ENCODE data around the gene FER. TPM values are rescaled to one million over a fixed set of nuclear protein-coding genes. Genes with fewer than 3 reads are reported as not detected.

Gene FER
- total RNA-seq, 1 donor from 2014 or later = 30.7 TPM

GRCh38 chr5:109225716-109226625 lies 478.3 kb downstream of the FER start:
- Mint-ChIP-seq H3K27me3 (ENCODE audit: unreplicated experiment) (peaks cover 3% of the 10 kb centered on the region), H3K27ac (ENCODE audit: unreplicated experiment) (no peak overlapping the region), H3K4me1 (ENCODE audit: unreplicated experiment) (no peaks in the 10 kb centered on the region), H3K4me3 (ENCODE audit: unreplicated experiment) (no peak overlapping the region), H3K36me3 (ENCODE audit: low read depth, unreplicated experiment) (no peaks in the 10 kb centered on the region), H3K9me3 (ENCODE audit: unreplicated experiment) (no peaks in the 10 kb centered on the region)
- TF ChIP-seq CTCF (IDR thresholded peaks at IDR 0.05; ENCODE audit: unreplicated experiment) = no peak
- DNase-seq (ENCODE audit: low spot score) = no peak

GRCh38 chr5:109230369-109230768 lies 482.7 kb downstream of the FER start:
- H3K4me1 Mint-ChIP-seq (ENCODE audit: unreplicated experiment) = no peaks in the 10 kb centered on the region
- H3K4me3 Mint-ChIP-seq (ENCODE audit: unreplicated experiment) = no peak overlapping the region
- H3K27me3 Mint-ChIP-seq (ENCODE audit: unreplicated experiment) = peaks cover 3% of the 10 kb centered on the region
- no peak for DNase-seq (ENCODE audit: low spot score)
- H3K9me3 Mint-ChIP-seq (ENCODE audit: unreplicated experiment) = peaks cover 5% of the 10 kb centered on the region
- no peak overlapping the region for H3K27ac Mint-ChIP-seq (ENCODE audit: unreplicated experiment)
- H3K36me3 Mint-ChIP-seq (ENCODE audit: low read depth, unreplicated experiment) = no peaks in the 10 kb centered on the region
- no peak for TF ChIP-seq CTCF (IDR thresholded peaks at IDR 0.05; ENCODE audit: unreplicated experiment)

- Mint-ChIP-seq H3K9me3 (ENCODE audit: unreplicated experiment) (peaks cover 10% of the 10 kb centered on the region), H3K4me1 (ENCODE audit: unreplicated experiment) (no peaks in the 10 kb centered on the region), H3K4me3 (ENCODE audit: unreplicated experiment) (no peak overlapping the region), H3K27me3 (ENCODE audit: unreplicated experiment) (no peaks in the 10 kb centered on the region), H3K27ac (ENCODE audit: unreplicated experiment) (no peak overlapping the region), H3K36me3 (ENCODE audit: low read depth, unreplicated experiment) (peaks cover 6% of the 10 kb centered on the region)
- no peak for TF ChIP-seq CTCF (IDR thresholded peaks at IDR 0.05; ENCODE audit: unreplicated experiment)
- DNase-seq (ENCODE audit: low spot score) = no peak
Observed at GRCh38 chr5:109231331-109231730, 483.6 kb downstream of the FER start.

GRCh38 chr5:109234381-109234780 lies 486.7 kb downstream of the FER start:
- Mint-ChIP-seq H3K27ac (ENCODE audit: unreplicated experiment) (no peak overlapping the region), H3K4me1 (ENCODE audit: unreplicated experiment) (no peaks in the 10 kb centered on the region)
- no peak for DNase-seq (ENCODE audit: low spot score)

More at GRCh38 chr5:109234381-109234780, 486.7 kb downstream of the FER start:
- peaks cover 6% of the 10 kb centered on the region for H3K36me3 Mint-ChIP-seq (ENCODE audit: low read depth, unreplicated experiment)
- no peak overlapping the region for H3K4me3 Mint-ChIP-seq (ENCODE audit: unreplicated experiment)
- TF ChIP-seq CTCF (IDR thresholded peaks at IDR 0.05; ENCODE audit: unreplicated experiment) = no peak
- H3K27me3 Mint-ChIP-seq (ENCODE audit: unreplicated experiment) = no peaks in the 10 kb centered on the region
- peaks cover 11% of the 10 kb centered on the region for H3K9me3 Mint-ChIP-seq (ENCODE audit: unreplicated experiment)
